ENCODE data around the gene ANXA6. TPM values are rescaled to one million over a fixed set of nuclear protein-coding genes. Genes with fewer than 3 reads are reported as not detected.

ANXA6 gene
- total RNA-seq, 1 experiment from 2014 or later = 98.7 TPM

GRCh38 chr5:151162776-151163175 is 5.2 kb upstream of the ANXA6 start:
- Histone ChIP-seq H4K20me1 (ENCODE audit: control insufficient read depth, insufficient read depth, insufficient read length) (no peaks in the 10 kb centered on the region), H3K9me3 (ENCODE audit: control insufficient read depth, low read depth, low read length) (no peaks in the 10 kb centered on the region), H2AK5ac (ENCODE audit: insufficient read length, low read length) (no peak overlapping the region), H2BK5ac (ENCODE audit: insufficient read length, low read length) (no peak overlapping the region), H2BK15ac (ENCODE audit: low read depth, low read length) (no peak overlapping the region), H3K79me1 (ENCODE audit: insufficient read depth, low read depth, low read length, poor library complexity, severe bottlenecking) (no peaks in the 10 kb centered on the region), H4K91ac (ENCODE audit: insufficient read length, low read depth, low read length) (no peak overlapping the region), H3K27ac (ENCODE audit: insufficient read length, low read depth, low read length) (no peak overlapping the region), H3T11ph (ENCODE audit: low read length) (no peak overlapping the region), H3K18ac (ENCODE audit: insufficient read length, low read depth, low read length) (no peak overlapping the region), H3K23ac (ENCODE audit: insufficient read length, low read depth, low read length) (no peak overlapping the region), H3K4me1 (ENCODE audit: insufficient read depth, low read length) (no peaks in the 10 kb centered on the region; the same call in 1 of the 2 replicates), H4K8ac (replicated peaks; ENCODE audit: insufficient read length, low read depth, low read length) (no peak overlapping the region), H3K56ac (ENCODE audit: insufficient read length, low read depth, low read length) (no peak overlapping the region), H3K14ac (ENCODE audit: insufficient read depth, low read length) (no peak overlapping the region), H3K9ac (ENCODE audit: extremely low read depth, insufficient read length, low read length) (no peak overlapping the region), H3K79me2 (ENCODE audit: insufficient read depth, low read length) (no peaks in the 10 kb centered on the region), H3K4ac (ENCODE audit: low read depth, low read length) (no peak overlapping the region), H4K5ac (ENCODE audit: insufficient read length, low read depth, low read length) (no peak overlapping the region), H3K23me2 (ENCODE audit: insufficient read length, low read depth, low read length, poor library complexity, severe bottlenecking) (peaks cover 5% of the 10 kb centered on the region), H2AFZ (ENCODE audit: low read length) (no peak overlapping the region), H2BK20ac (ENCODE audit: low read depth, low read length, poor library complexity, severe bottlenecking) (no peak overlapping the region), H3K27me3 (ENCODE audit: insufficient read depth, low read length) (no peaks in the 10 kb centered on the region), H3K4me2 (ENCODE audit: insufficient read depth, insufficient read length, low read length) (no peak overlapping the region), H2BK120ac (ENCODE audit: low read depth, low read length, poor library complexity, severe bottlenecking) (no peak overlapping the region), H2BK12ac (ENCODE audit: insufficient read length, low read depth, low read length) (no peak overlapping the region)
- WGBS (ENCODE audit: extremely low coverage, insufficient read length, low lambda C conversion rate) = no CpG with 5 or more reads among the region's 1 CpG
- Mint-ChIP-seq H3K4me1 (peaks cover 17 to 20% of the 10 kb centered on the region in 2 experiments), H3K36me3 (ENCODE audit: insufficient read depth in 1 of 3, low read depth in 3 of 3) (no peaks in the 10 kb centered on the region), H3K27ac (no peak overlapping the region), H3K4me3 (no peak overlapping the region), H3K27me3 (ENCODE audit: low read depth) (peaks cover 12% of the 10 kb centered on the region; the same call in 1 of the 2 replicates), H3K9me3 (peaks cover 3 to 8% of the 10 kb centered on the region in 2 experiments; a peak in 3 of 5 replicates)
- no peak for DNase-seq
- TF ChIP-seq CTCF (conservative IDR thresholded peaks at IDR 0.05) = no peak
